ENCODE results near the gene ZNF277. TPM values are rescaled to one million over a fixed set of nuclear protein-coding genes. Genes with fewer than 3 reads are reported as not detected.
"Not testable (repeated sequence)": the region's sequence is repeated elsewhere in the genome, so short reads cannot be mapped to it uniquely, and the experiment has no call there.

The ZNF277 gene
- total RNA-seq, 4 donors from 2014 or later: 19.2 to 45.6 (median 32.8) TPM

DNA sequence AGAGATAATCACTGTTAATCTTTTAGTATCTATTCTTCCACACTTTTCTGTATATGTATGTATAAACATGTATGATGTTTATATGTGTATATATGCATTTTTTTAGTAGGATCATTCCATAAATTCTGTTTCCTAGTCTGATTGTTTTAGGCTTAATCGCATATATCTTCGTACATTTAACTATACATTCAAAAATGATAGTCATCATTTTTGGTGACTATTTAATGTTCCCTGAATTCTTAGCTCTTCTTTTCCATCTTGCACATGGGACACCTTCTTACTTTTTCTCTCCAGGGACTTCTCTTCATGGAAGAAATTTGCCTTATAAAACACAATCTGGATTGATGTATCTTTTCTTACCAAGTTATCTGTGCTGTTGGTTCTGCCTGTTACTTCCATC lies 42.1 kb downstream of the ZNF277 start:
- H3K4me3 ChIP-seq (ENCODE audit: low read depth, poor library complexity, severe bottlenecking): no peak overlapping the region
- DNase-seq (ENCODE audit: low spot score in 2 of 2): no peak
- WGBS, 2 donors: 93 to 98% methylated on average over 2 of the region's 2 CpGs
- intact Hi-C loops (cut with DNase I; ENCODE audit: low total_unique reads): no loop called here
- no peak for TF ChIP-seq POLR2A (IDR thresholded peaks at IDR 0.05)
- TF ChIP-seq, protein P1, sequence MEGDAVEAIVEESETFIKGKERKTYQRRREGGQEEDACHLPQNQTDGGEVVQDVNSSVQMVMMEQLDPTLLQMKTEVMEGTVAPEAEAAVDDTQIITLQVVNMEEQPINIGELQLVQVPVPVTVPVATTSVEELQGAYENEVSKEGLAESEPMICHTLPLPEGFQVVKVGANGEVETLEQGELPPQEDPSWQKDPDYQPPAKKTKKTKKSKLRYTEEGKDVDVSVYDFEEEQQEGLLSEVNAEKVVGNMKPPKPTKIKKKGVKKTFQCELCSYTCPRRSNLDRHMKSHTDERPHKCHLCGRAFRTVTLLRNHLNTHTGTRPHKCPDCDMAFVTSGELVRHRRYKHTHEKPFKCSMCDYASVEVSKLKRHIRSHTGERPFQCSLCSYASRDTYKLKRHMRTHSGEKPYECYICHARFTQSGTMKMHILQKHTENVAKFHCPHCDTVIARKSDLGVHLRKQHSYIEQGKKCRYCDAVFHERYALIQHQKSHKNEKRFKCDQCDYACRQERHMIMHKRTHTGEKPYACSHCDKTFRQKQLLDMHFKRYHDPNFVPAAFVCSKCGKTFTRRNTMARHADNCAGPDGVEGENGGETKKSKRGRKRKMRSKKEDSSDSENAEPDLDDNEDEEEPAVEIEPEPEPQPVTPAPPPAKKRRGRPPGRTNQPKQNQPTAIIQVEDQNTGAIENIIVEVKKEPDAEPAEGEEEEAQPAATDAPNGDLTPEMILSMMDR (IDR thresholded peaks at IDR 0.05): no peak

DNA sequence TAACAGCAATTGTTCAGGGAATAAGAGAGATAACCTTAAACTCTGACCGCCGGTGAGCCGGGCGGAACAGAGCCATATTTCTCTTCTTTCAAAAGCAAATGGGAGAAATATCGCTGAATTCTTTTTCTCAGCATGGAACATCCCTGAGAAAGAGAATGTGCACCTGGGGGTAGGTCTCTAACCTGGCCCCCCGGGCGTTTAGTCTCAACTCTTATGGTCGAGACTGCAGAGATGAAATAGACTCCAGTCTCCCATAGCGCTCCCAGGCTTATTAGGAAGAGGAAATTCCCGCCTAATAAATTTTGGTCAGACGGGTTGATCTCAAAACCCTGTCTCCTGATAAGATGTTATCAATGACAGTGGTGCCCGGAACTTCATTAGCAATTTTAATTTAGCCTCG lies 43.5 kb downstream of the ZNF277 start:
- H3K4me3 ChIP-seq (ENCODE audit: low read depth, poor library complexity, severe bottlenecking); intact Hi-C loops (cut with DNase I; ENCODE audit: low total_unique reads); DNase-seq (ENCODE audit: low spot score in 2 of 2): not testable (repeated sequence)
- WGBS, 2 donors: 76 to 78% methylated on average over 13 of the region's 13 CpGs

DNA sequence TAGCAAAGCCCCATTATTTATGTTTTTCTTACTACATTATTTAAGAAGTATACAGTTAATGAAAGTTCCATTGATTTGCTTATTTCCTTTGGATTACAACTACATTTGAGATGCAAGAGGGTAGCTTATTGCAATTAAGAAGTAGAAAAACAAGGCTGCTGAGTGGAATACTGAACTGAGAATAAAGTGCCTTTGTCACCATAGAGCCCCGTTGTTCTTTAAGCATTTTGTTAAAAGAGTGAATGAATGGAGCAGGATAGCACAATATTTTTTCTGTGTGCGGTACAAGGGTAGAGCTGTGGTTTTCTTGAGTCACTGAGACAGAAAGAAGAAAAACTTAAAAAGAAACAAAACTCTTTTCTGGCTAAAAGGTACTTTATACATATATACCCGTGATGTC lies 45.6 kb downstream of the ZNF277 start:
- WGBS, 2 donors: 89 to 92% methylated on average over 3 of the region's 3 CpGs
- intact Hi-C loops (cut with DNase I; ENCODE audit: low total_unique reads): no loop called here
- no peak for DNase-seq (ENCODE audit: low spot score in 2 of 2)
- no peak overlapping the region for H3K4me3 ChIP-seq (ENCODE audit: low read depth, poor library complexity, severe bottlenecking)
- TF ChIP-seq, protein P1 (IDR thresholded peaks at IDR 0.05): no peak
- no peak for TF ChIP-seq POLR2A (IDR thresholded peaks at IDR 0.05)

DNA sequence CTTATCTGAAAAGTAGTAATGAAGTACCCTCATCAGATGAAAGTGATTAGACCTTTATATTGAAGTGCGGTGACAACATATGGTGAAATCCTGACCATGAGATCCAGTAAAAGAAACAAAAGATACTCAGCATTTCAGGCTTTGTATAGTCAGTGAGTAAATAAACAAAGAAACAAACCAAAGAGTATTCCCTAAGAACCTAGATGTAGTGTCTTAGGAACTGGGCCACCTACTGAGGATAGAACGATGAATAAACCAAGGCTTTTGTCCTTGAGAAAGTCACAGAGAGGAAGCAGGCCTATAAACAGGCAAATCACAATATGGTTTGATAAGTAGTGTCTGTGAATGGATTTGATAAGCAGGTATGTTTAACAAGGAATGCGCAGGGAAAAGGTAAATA lies 46.2 kb downstream of the ZNF277 start:
- TF ChIP-seq POLR2A (IDR thresholded peaks at IDR 0.05): no peak
- TF ChIP-seq, protein P1 (IDR thresholded peaks at IDR 0.05): no peak
- intact Hi-C loops (cut with DNase I; ENCODE audit: low total_unique reads): no loop called here
- 66 to 74% methylated on average over 3 of the region's 3 CpGs for WGBS, 2 donors
- no peak for DNase-seq (ENCODE audit: low spot score in 2 of 2)
- no peak overlapping the region for H3K4me3 ChIP-seq (ENCODE audit: low read depth, poor library complexity, severe bottlenecking)

DNA sequence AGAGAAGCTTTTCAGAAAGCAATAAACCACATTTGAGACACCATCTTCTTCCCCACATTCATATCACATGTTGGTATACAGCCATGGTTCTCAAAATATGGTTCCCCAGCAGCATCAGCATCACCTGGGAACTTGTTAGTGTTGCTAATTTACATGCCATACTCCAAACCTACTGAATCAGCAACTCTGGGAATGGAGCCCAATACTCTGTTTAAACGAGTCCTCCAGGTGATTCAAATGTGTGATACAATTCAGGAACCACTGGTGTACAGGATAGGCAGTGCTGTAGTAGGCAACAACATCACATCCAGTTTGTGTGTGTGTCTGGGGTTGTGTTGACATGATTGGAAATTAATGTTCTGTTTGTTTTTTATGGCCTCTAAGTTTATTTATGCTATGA lies 47.7 kb downstream of the ZNF277 start:
- 42 to 63% methylated on average over 1 of the region's 1 CpG for WGBS, 2 donors
- intact Hi-C loops (cut with DNase I; ENCODE audit: low total_unique reads): no loop called here
- DNase-seq (ENCODE audit: low spot score in 2 of 2): no peak
- H3K4me3 ChIP-seq (ENCODE audit: low read depth, poor library complexity, severe bottlenecking): no peak overlapping the region
- TF ChIP-seq, protein P1 (IDR thresholded peaks at IDR 0.05): no peak
- no peak for TF ChIP-seq POLR2A (IDR thresholded peaks at IDR 0.05)

DNA sequence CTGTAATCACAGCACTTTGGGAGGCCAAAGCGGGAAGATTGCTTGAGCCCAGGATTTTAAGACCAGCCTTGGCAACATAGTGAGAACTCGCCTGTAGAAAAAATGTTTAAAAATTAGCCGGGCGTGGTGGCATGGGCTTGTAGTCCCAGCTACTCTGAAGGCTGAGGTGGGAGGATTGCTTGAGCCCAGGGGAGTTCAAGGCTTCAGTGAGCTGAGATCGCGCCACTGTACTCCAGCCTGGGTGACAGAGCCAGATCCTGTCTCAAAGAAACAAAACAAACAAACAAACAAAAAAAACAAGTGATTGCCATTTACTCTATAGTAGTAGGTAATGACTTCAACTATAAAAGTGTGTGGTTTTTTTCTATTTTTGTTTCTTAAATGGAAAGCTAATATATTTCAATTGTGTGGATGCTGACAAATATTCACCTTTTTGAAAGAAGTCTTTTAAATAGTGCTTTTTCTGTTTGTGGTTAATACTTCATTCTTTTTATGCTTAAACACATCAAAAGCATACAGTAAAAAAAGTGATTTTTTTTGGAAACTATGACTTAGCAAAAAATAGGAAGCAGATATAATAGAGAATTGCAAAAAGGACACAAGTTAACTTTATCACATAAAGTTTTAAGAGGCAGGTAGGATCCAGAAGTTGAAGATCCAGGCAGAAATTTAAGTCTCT lies 48.4 kb downstream of the ZNF277 start:
- WGBS, 2 donors: 60 to 68% methylated on average over 6 of the region's 6 CpGs
- DNase-seq (ENCODE audit: low spot score in 2 of 2): no peak
- intact Hi-C loops (cut with DNase I; ENCODE audit: low total_unique reads): no loop called here
- H3K4me3 ChIP-seq (ENCODE audit: low read depth, poor library complexity, severe bottlenecking): no peak overlapping the region
- TF ChIP-seq, protein P1 (IDR thresholded peaks at IDR 0.05): no peak
- TF ChIP-seq POLR2A (IDR thresholded peaks at IDR 0.05): no peak
